CD14-positive monocyte (primary cell): ENCODE data around the gene LGI4. TPM values are rescaled to one million over a fixed set of nuclear protein-coding genes. Genes with fewer than 3 reads are reported as not detected.

Experiments used
- DNase-seq, 3 donors: peaks; one replicate each; pipeline ENCODE4 v3.0.0-alpha.2; 2011 to 2022
- H2AFZ ChIP-seq: 2 replicates; pipeline ENCODE4 v1.6.0; 2012; ENCODE audit warnings: mild to moderate bottlenecking, low read depth, low read length, inconsistent platforms; ENCODE audit not compliant: insufficient read depth, poor library complexity, severe bottlenecking
- H3K27ac ChIP-seq, 2 donors: 1 replicate in 1 of 2; 2 replicates in 1 of 2; pipeline ENCODE4 v1.5.1; 2012 to 2013; ENCODE audit warnings: low read length in 2 of 2, control low read depth in 1 of 2, inconsistent platforms in 1 of 2, low read depth in 1 of 2, mild to moderate bottlenecking in 1 of 2
- H3K27me3 ChIP-seq, 2 donors: one replicate each; pipeline versions ENCODE4 v1.6.0 to v1.6.1; 2011 to 2013; ENCODE audit warnings: low read length in 2 of 2; ENCODE audit not compliant: control insufficient read depth in 2 of 2, insufficient read depth in 2 of 2
- H3K36me3 ChIP-seq, 2 donors: replicated peaks in 1 of 2; 1 replicate in 1 of 2; 2 replicates in 1 of 2; pipeline versions ENCODE4 v1.5.1 to v1.6.1; 2012 to 2013; ENCODE audit warnings: low read length in 2 of 2, control low read depth in 1 of 2, inconsistent platforms in 1 of 2, mild to moderate bottlenecking in 1 of 2; ENCODE audit not compliant: insufficient read depth in 2 of 2, control insufficient read depth in 1 of 2
- H3K4me1 ChIP-seq, 2 donors: 1 replicate in 1 of 2; 2 replicates in 1 of 2; pipeline versions ENCODE4 v1.5.1 to v1.6.1; 2012 to 2013; ENCODE audit warnings: low read length in 2 of 2, control low read depth in 1 of 2, inconsistent platforms in 1 of 2, mild to moderate bottlenecking in 1 of 2, moderate library complexity in 1 of 2; ENCODE audit not compliant: insufficient read depth in 2 of 2, control insufficient read depth in 1 of 2
- H3K4me2 ChIP-seq: replicated peaks from 2 replicates; pipeline ENCODE3; 2012; ENCODE audit warnings: low read length, moderate library complexity, mild to moderate bottlenecking; ENCODE audit not compliant: poor library complexity, severe bottlenecking; ENCODE audit errors: extremely low read depth
- H3K4me3 ChIP-seq, 3 experiments: fragments of 200-600 bp in 1 of 3; sonication (generic) in 1 of 3; replicated peaks in 1 of 3; 1 replicate in 2 of 3; 2 replicates in 1 of 3; pipeline ENCODE4 v1.5.1; 2011 to 2013; ENCODE audit warnings: low read length in 3 of 3, mild to moderate bottlenecking in 3 of 3, control low read depth in 2 of 3, low read depth in 2 of 3, inconsistent platforms in 1 of 3, moderate library complexity in 1 of 3
- H3K79me2 ChIP-seq: 2 replicates; pipeline ENCODE4 v1.6.0; 2012; ENCODE audit warnings: mild to moderate bottlenecking, control low read depth, inconsistent platforms, low read length, moderate library complexity; ENCODE audit not compliant: insufficient read depth
- H3K9ac ChIP-seq: 2 replicates; pipeline ENCODE4 v1.6.0; 2017; ENCODE audit warnings: low read length, mild to moderate bottlenecking; ENCODE audit not compliant: insufficient read depth, poor library complexity, severe bottlenecking
- H3K9me3 ChIP-seq, 2 donors: replicated peaks in 1 of 2; 1 replicate in 1 of 2; 2 replicates in 1 of 2; pipeline versions ENCODE4 v1.5.1 to v1.6.1; 2012 to 2013; ENCODE audit warnings: low read length in 2 of 2, control low read depth in 1 of 2; ENCODE audit not compliant: control insufficient read depth in 1 of 2, insufficient read depth in 1 of 2
- H4K20me1 ChIP-seq: 2 replicates; pipeline ENCODE4 v1.6.0; 2012; ENCODE audit warnings: mild to moderate bottlenecking, low read length, control low read depth, moderate library complexity; ENCODE audit not compliant: insufficient read depth
- H3K27ac Mint-ChIP-seq, 7 donors: one replicate each; pipeline ENCODE4 v1.8.0; 2020; ENCODE audit warnings: mild to moderate bottlenecking in 7 of 7, mixed read lengths in 7 of 7, moderate library complexity in 6 of 7, inconsistent platforms in 2 of 7
- H3K27me3 Mint-ChIP-seq, 3 donors: one replicate each; pipeline ENCODE4 v1.8.0; 2021 to 2022; ENCODE audit warnings: low read depth in 3 of 3, mild to moderate bottlenecking in 3 of 3, mixed read lengths in 3 of 3, moderate library complexity in 3 of 3, inconsistent platforms in 1 of 3
- H3K36me3 Mint-ChIP-seq, 2 donors: one replicate each; pipeline ENCODE4 v1.8.0; 2020; ENCODE audit warnings: mixed read lengths in 2 of 2, inconsistent platforms in 1 of 2, mild to moderate bottlenecking in 1 of 2
- H3K4me1 Mint-ChIP-seq: one replicate; pipeline ENCODE4 v1.8.0; 2020; ENCODE audit warnings: mild to moderate bottlenecking, mixed read lengths
- H3K4me3 Mint-ChIP-seq, 2 donors: one replicate each; pipeline ENCODE4 v1.8.0; 2020; ENCODE audit warnings: mild to moderate bottlenecking in 2 of 2, mixed read lengths in 2 of 2, moderate library complexity in 1 of 2
- H3K9me3 Mint-ChIP-seq, 7 donors: one replicate each; pipeline ENCODE4 v1.8.0; 2020 to 2022; ENCODE audit warnings: mixed read lengths in 7 of 7, mild to moderate bottlenecking in 6 of 7, moderate library complexity in 6 of 7, inconsistent platforms in 2 of 7
- CTCF ChIP-seq: fragments of 200-600 bp; IDR thresholded peaks from one replicate; pipeline ENCODE4 v1.8.0; 2022; ENCODE audit warnings: antibody characterized with exemption, mild to moderate bottlenecking
- WGBS: methylation state at CpG from one replicate; pipeline ENCODE4 v1.1.5; 2013; ENCODE audit warnings: missing lambda C conversion rate; ENCODE audit not compliant: insufficient coverage; 5-methylcytosine and 5-hydroxymethylcytosine counted together
- intact Hi-C, 2 donors: fragments of 100-400 bp; cut with micrococcal nuclease; formaldehyde crosslinking; loops; one replicate each; pipeline versions ENCODE4 v1.15.0 to v1.15.1; 2023
- polyA plus RNA-seq, 3 donors: library from polyadenylated mRNA; depleted of rRNA in 1 of 3; unstranded in 2 of 3; stranded (reverse) in 1 of 3; fragments of 300-500 nt in 2 of 3; fragments of >200 nt in 1 of 3; fragmentation: Illumina TruSeq in 2 of 3; gene quantifications; 1 replicate in 2 of 3; 2 replicates in 1 of 3; pipeline ENCODE4 v1.2.3, GENCODE V29; 2012 to 2021

Gene LGI4
- polyA plus RNA-seq, 3 donors: 1.1 TPM; not detected in 2

- no peak for TF ChIP-seq CTCF
- Histone ChIP-seq H3K4me2 (no peak overlapping the region), H3K9me3 (no peaks in the 10 kb centered on the region), H3K36me3 (no peaks in the 10 kb centered on the region), H3K27ac (no peak overlapping the region), H3K4me1 (no peaks in the 10 kb centered on the region), H3K27me3 (no peaks in the 10 kb centered on the region), H3K79me2 (no peaks in the 10 kb centered on the region), H2AFZ (no peak overlapping the region), H3K9ac (no peak overlapping the region), H4K20me1 (no peaks in the 10 kb centered on the region), H3K4me3 (no peak overlapping the region)
- DNase-seq: no peak
- peaks cover 0 to 5% (median 2%) of the 10 kb centered on the region in 3 donors for H3K27me3 Mint-ChIP-seq
- no peak overlapping the region for H3K27ac Mint-ChIP-seq
- H3K4me3 Mint-ChIP-seq: no peak overlapping the region
- no peaks in the 10 kb centered on the region for H3K4me1 Mint-ChIP-seq
- H3K36me3 Mint-ChIP-seq: no peaks in the 10 kb centered on the region
- 92% methylated on average over 24 of the region's 29 CpGs for WGBS
- intact Hi-C loops: no loop called here
- H3K9me3 Mint-ChIP-seq: peaks cover 0 to 2% (median 0%) of the 10 kb centered on the region in 7 donors
Observed at GRCh38 chr19:35098413-35099049, 36.3 kb downstream of the LGI4 start.

GRCh38 chr19:35095667-35096368 is 39.0 kb downstream of the LGI4 start:
- Mint-ChIP-seq H3K36me3 (no peaks in the 10 kb centered on the region), H3K4me1 (no peaks in the 10 kb centered on the region), H3K27me3 (peaks cover 5 to 6% (median 5%) of the 10 kb centered on the region in 3 donors), H3K4me3 (no peak overlapping the region), H3K9me3 (peaks cover 0 to 2% (median 0%) of the 10 kb centered on the region in 7 donors), H3K27ac (no peak overlapping the region)
- no peak overlapping the region for H3K4me3 ChIP-seq
- H3K36me3 ChIP-seq: no peaks in the 10 kb centered on the region
- H3K27me3 ChIP-seq: peaks cover 0 to 3% of the 10 kb centered on the region in 2 donors
- no peaks in the 10 kb centered on the region for H3K4me1 ChIP-seq
- H3K9me3 ChIP-seq: no peaks in the 10 kb centered on the region
- intact Hi-C loops: no loop called here
- H4K20me1 ChIP-seq: no peaks in the 10 kb centered on the region
- DNase-seq: no peak
- no peaks in the 10 kb centered on the region for H3K79me2 ChIP-seq
- H3K9ac ChIP-seq: no peak overlapping the region
- no peak for TF ChIP-seq CTCF
- H2AFZ ChIP-seq: no peak overlapping the region
- 89% methylated on average over 8 of the region's 8 CpGs for WGBS
- no peak overlapping the region for H3K27ac ChIP-seq
- H3K4me2 ChIP-seq: no peak overlapping the region
